Mammary epithelial cell (primary cell): ENCODE measurements around the gene RAB3IL1.

Experiments
- EZH2 ChIP-seq: IDR thresholded peaks from 2 replicates; pipeline ENCODE4 v1.6.1; 2012; ENCODE audit warnings: low read length, inconsistent platforms, borderline replicate concordance
- TF ChIP-seq, protein P1 (sequence below), 2 donors: IDR thresholded peaks in 1 of 2; conservative IDR thresholded peaks in 1 of 2; 2 replicates each; pipeline ENCODE4 v1.5.1; 2011 to 2012; ENCODE audit warnings: inconsistent platforms in 2 of 2, low read length in 2 of 2, mild to moderate bottlenecking in 2 of 2, control low read depth in 1 of 2, low read depth in 1 of 2; ENCODE audit not compliant: insufficient read depth in 1 of 2; ENCODE audit errors: extremely low read depth in 1 of 2

DNA sequence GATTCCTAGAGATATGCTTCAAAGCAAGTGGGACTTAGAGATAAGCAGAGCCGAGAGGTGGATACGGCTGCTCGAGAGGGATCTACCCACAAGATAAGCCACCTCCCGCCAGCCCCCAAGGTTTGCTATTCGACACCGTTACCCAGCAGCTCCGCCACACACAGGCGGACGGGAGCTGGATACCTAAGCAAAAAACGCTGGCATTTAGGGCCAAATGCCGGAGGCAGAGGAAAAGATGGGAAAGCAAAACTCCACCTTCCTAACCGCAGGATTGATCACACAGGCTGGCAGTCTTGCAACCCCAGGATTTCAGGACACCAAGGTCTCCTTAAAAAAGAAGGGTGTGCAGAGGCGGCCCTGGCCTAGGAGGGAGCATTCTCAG is 49.4 kb upstream of the RAB3IL1 start:
- TF ChIP-seq, protein P1, sequence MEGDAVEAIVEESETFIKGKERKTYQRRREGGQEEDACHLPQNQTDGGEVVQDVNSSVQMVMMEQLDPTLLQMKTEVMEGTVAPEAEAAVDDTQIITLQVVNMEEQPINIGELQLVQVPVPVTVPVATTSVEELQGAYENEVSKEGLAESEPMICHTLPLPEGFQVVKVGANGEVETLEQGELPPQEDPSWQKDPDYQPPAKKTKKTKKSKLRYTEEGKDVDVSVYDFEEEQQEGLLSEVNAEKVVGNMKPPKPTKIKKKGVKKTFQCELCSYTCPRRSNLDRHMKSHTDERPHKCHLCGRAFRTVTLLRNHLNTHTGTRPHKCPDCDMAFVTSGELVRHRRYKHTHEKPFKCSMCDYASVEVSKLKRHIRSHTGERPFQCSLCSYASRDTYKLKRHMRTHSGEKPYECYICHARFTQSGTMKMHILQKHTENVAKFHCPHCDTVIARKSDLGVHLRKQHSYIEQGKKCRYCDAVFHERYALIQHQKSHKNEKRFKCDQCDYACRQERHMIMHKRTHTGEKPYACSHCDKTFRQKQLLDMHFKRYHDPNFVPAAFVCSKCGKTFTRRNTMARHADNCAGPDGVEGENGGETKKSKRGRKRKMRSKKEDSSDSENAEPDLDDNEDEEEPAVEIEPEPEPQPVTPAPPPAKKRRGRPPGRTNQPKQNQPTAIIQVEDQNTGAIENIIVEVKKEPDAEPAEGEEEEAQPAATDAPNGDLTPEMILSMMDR (conservative IDR thresholded peaks at IDR 0.05 in 1 of 2, IDR thresholded peaks at IDR 0.05 in 1 of 2; ENCODE audit: extremely low read depth in 1 of 2, insufficient read depth in 1 of 2, low read depth in 1 of 2, low read length in 2 of 2): no peak
- no peak for TF ChIP-seq EZH2
